LoVo (cell line): ENCODE results near the gene MYO10.
"Not testable (repeated sequence)": the region's sequence is repeated elsewhere in the genome, so short reads cannot be mapped to it uniquely, and the experiment has no call there.

ENCODE experiments used
- DNase-seq: peaks from one replicate; pipeline ENCODE4 v3.0.0-alpha.2; 2016; ENCODE audit warnings: low spot score

MYO10 gene

GRCh38 chr5:16740066-16740810, 195.8 kb downstream of the MYO10 start:
- DNase-seq: no peak

- DNase-seq: not testable (repeated sequence)
Measured at GRCh38 chr5:16738393-16738792, 197.7 kb downstream of the MYO10 start.

GRCh38 chr5:16737620-16738364, 198.3 kb downstream of the MYO10 start:
- no peak for DNase-seq

GRCh38 chr5:16737209-16737608, 198.9 kb downstream of the MYO10 start:
- no peak for DNase-seq

- DNase-seq: peak; percentile 73
Measured at GRCh38 chr5:16736158-16736995, 199.7 kb downstream of the MYO10 start.

- no peak for DNase-seq
Measured at GRCh38 chr5:16735101-16736060, 200.7 kb downstream of the MYO10 start.

- no peak for DNase-seq
Measured at GRCh38 chr5:16733331-16734006, 202.6 kb downstream of the MYO10 start.

- no peak for DNase-seq
Measured at GRCh38 chr5:16732356-16732755, 203.7 kb downstream of the MYO10 start.

- no peak for DNase-seq
Measured at GRCh38 chr5:16727755-16728325, 208.2 kb downstream of the MYO10 start.

GRCh38 chr5:16726538-16726946, 209.5 kb downstream of the MYO10 start:
- DNase-seq: no peak

- no peak for DNase-seq
Measured at GRCh38 chr5:16725575-16725974, 210.5 kb downstream of the MYO10 start.

- no peak for DNase-seq
Measured at GRCh38 chr5:16723821-16724220, 212.3 kb downstream of the MYO10 start.

- no peak for DNase-seq
Measured at GRCh38 chr5:16722097-16722495, 214.0 kb downstream of the MYO10 start.

- DNase-seq: peak; percentile 30
Measured at GRCh38 chr5:16721151-16722096, 214.7 kb downstream of the MYO10 start.

- not testable (repeated sequence) for DNase-seq
Measured at GRCh38 chr5:16718036-16718435, 218.1 kb downstream of the MYO10 start.

- no peak for DNase-seq
Measured at GRCh38 chr5:16713386-16713928, 222.6 kb downstream of the MYO10 start.

- DNase-seq: no peak
Measured at GRCh38 chr5:16712620-16713019, 223.5 kb downstream of the MYO10 start.

GRCh38 chr5:16712178-16712577, 223.9 kb downstream of the MYO10 start:
- no peak for DNase-seq
